GM21723 (cell line): ENCODE results near the gene PGGHG.
"Not testable (repeated sequence)": the region's sequence is repeated elsewhere in the genome, so short reads cannot be mapped to it uniquely, and the experiment has no call there.

Experiments
- ATAC-seq: cut with Tn5 transposase; IDR thresholded peaks from one replicate; pipeline ENCODE4 v1.9.1; 2021; ENCODE audit warnings: mild to moderate bottlenecking, moderate library complexity; ENCODE audit not compliant: unreplicated experiment

Gene PGGHG

GRCh38 chr11:311013-311748 lies 22.3 kb downstream of the PGGHG start:
- ATAC-seq: not testable (repeated sequence)

- no peak for ATAC-seq
These were observed 23.3 kb downstream of the PGGHG start for GRCh38 chr11:312092-312816.

GRCh38 chr11:313304-313786 lies 24.4 kb downstream of the PGGHG start:
- no peak for ATAC-seq

- ATAC-seq: peak; percentile 43
These were observed 25.0 kb downstream of the PGGHG start, which contains the start of gene IFITM1 for GRCh38 chr11:313787-314553. IFITM1 (plus strand) TSS chr11:314040; CDS start chr11:314171, 131 bp downstream.

GRCh38 chr11:314554-314875 lies 25.6 kb downstream of the PGGHG start:
- ATAC-seq: not testable (repeated sequence)

GRCh38 chr11:315051-315481 lies 26.1 kb downstream of the PGGHG start:
- no peak for ATAC-seq

GRCh38 chr11:315516-315994 lies 26.6 kb downstream of the PGGHG start:
- ATAC-seq: no peak

GRCh38 chr11:316031-316701 lies 27.2 kb downstream of the PGGHG start:
- ATAC-seq: no peak

GRCh38 chr11:316891-317301 lies 28.0 kb downstream of the PGGHG start:
- ATAC-seq: no peak

- ATAC-seq: not testable (repeated sequence)
These were observed 28.9 kb downstream of the PGGHG start for GRCh38 chr11:317668-318404.

- peak; percentile 44 for ATAC-seq
These were observed 29.6 kb downstream of the PGGHG start for GRCh38 chr11:318405-319120.

GRCh38 chr11:319121-319887 lies 30.4 kb downstream of the PGGHG start:
- peak; percentile 13 for ATAC-seq

- ATAC-seq: not testable (repeated sequence)
These were observed 31.0 kb downstream of the PGGHG start for GRCh38 chr11:319888-320273.

- ATAC-seq: no peak
These were observed 35.2 kb downstream of the PGGHG start for GRCh38 chr11:324156-324555.

- ATAC-seq: not testable (repeated sequence)
These were observed 35.9 kb downstream of the PGGHG start for GRCh38 chr11:324593-325517.

GRCh38 chr11:325796-326591 lies 37.1 kb downstream of the PGGHG start:
- no peak for ATAC-seq

GRCh38 chr11:326592-326841 lies 37.6 kb downstream of the PGGHG start:
- no peak for ATAC-seq
